Measurements from ENCODE around the gene HS6ST1. TPM values are rescaled to one million over a fixed set of nuclear protein-coding genes. Genes with fewer than 3 reads are reported as not detected.

HS6ST1 gene
- total RNA-seq (ENCODE audit: unreplicated experiment), result 23.3 TPM
- long read RNA-seq, partial matches to known transcripts, result 0 of 8 reads
- long read RNA-seq, other reads (novel, unspliced or antisense), result 8 of 8 reads

- Mint-ChIP-seq H3K36me3 (ENCODE audit: low read depth, unreplicated experiment) (peaks cover 12% of the 10 kb centered on the region), H3K4me1 (ENCODE audit: unreplicated experiment) (peaks cover 12% of the 10 kb centered on the region), H3K4me3 (ENCODE audit: unreplicated experiment) (peak within 1 kb of the TSS; percentile 89), H3K9me3 (ENCODE audit: unreplicated experiment) (no peaks in the 10 kb centered on the region), H3K27me3 (ENCODE audit: unreplicated experiment) (peaks cover 21% of the 10 kb centered on the region), H3K27ac (ENCODE audit: unreplicated experiment) (no peak within 1 kb of the TSS)
- TF ChIP-seq CTCF (IDR thresholded peaks at IDR 0.05; ENCODE audit: unreplicated experiment), result no peak
- DNase-seq (ENCODE audit: low spot score), result peak; percentile 86
Observed at GRCh38 chr2:128318776-128319464, at the start of gene HS6ST1. Gene HS6ST1, minus strand, starts transcription at chr2:128318868. Its CDS starts 305 bp downstream, at chr2:128318563.

- H3K4me1 Mint-ChIP-seq (ENCODE audit: unreplicated experiment), result peaks cover 24% of the 10 kb centered on the region
- H3K4me3 Mint-ChIP-seq (ENCODE audit: unreplicated experiment), result no peak overlapping the region
- H3K36me3 Mint-ChIP-seq (ENCODE audit: low read depth, unreplicated experiment), result no peaks in the 10 kb centered on the region
- DNase-seq (ENCODE audit: low spot score), result no peak
- H3K27me3 Mint-ChIP-seq (ENCODE audit: unreplicated experiment), result peaks cover 1% of the 10 kb centered on the region
- TF ChIP-seq CTCF (IDR thresholded peaks at IDR 0.05; ENCODE audit: unreplicated experiment), result no peak
- no peaks in the 10 kb centered on the region for H3K9me3 Mint-ChIP-seq (ENCODE audit: unreplicated experiment)
- H3K27ac Mint-ChIP-seq (ENCODE audit: unreplicated experiment), result no peak overlapping the region
Observed at GRCh38 chr2:128367601-128368359, 49.1 kb upstream of the HS6ST1 start.

GRCh38 chr2:128366713-128367511 lies 48.2 kb upstream of the HS6ST1 start:
- H3K4me1 Mint-ChIP-seq (ENCODE audit: unreplicated experiment), result peaks cover 32% of the 10 kb centered on the region
- H3K4me3 Mint-ChIP-seq (ENCODE audit: unreplicated experiment), result no peak overlapping the region
- H3K36me3 Mint-ChIP-seq (ENCODE audit: low read depth, unreplicated experiment), result no peaks in the 10 kb centered on the region
- peaks cover 2% of the 10 kb centered on the region for H3K27me3 Mint-ChIP-seq (ENCODE audit: unreplicated experiment)
- TF ChIP-seq CTCF (IDR thresholded peaks at IDR 0.05; ENCODE audit: unreplicated experiment), result no peak
- no peak for DNase-seq (ENCODE audit: low spot score)
- H3K27ac Mint-ChIP-seq (ENCODE audit: unreplicated experiment), result no peak overlapping the region
- H3K9me3 Mint-ChIP-seq (ENCODE audit: unreplicated experiment), result no peaks in the 10 kb centered on the region

- peaks cover 5% of the 10 kb centered on the region for H3K27me3 Mint-ChIP-seq (ENCODE audit: unreplicated experiment)
- no peak overlapping the region for H3K4me3 Mint-ChIP-seq (ENCODE audit: unreplicated experiment)
- no peak overlapping the region for H3K27ac Mint-ChIP-seq (ENCODE audit: unreplicated experiment)
- no peak for TF ChIP-seq CTCF (IDR thresholded peaks at IDR 0.05; ENCODE audit: unreplicated experiment)
- peaks cover 32% of the 10 kb centered on the region for H3K4me1 Mint-ChIP-seq (ENCODE audit: unreplicated experiment)
- H3K36me3 Mint-ChIP-seq (ENCODE audit: low read depth, unreplicated experiment), result peaks cover 4% of the 10 kb centered on the region
- H3K9me3 Mint-ChIP-seq (ENCODE audit: unreplicated experiment), result no peaks in the 10 kb centered on the region
- no peak for DNase-seq (ENCODE audit: low spot score)
Observed at GRCh38 chr2:128365217-128365905, 46.7 kb upstream of the HS6ST1 start.
